ENCODE measurements around the gene CFAP141. TPM values are rescaled to one million over a fixed set of nuclear protein-coding genes. Genes with fewer than 3 reads are reported as not detected.

Gene CFAP141
- total RNA-seq, 4 donors from 2014 or later = not detected

DNA sequence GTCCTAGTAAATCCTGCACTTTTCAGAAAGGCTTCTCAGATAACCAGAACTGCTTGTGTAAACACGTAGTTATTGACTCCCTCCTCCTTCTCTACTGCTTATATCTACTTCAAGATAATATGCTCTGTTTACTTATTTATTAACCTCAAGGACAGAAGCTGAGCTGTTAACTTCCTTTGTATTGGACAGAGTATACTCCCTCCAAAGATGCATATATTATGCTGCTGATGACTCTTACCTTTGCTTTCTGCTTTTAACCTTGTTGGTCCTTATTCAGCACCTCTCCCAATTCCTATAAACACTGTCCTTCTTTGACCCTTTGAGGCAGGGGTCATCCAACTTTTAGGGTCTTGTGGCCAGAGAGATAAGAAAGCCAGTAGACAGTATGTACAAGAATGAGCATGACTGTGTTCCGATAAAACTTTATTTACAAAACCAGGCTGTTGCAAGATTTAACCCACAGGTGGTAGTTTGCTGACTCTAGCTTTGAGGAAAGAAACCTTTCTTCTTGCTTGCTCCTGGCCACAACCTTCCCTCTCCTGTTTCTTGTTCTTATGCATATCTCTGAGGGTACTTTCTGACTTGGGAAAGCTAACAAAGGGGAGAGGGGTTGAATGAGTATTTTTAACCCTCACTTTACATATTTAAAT, 19.2 kb downstream of the CFAP141 start:
- Histone ChIP-seq H3K36me3 (no peaks in the 10 kb centered on the region), H3K27me3 (peaks cover 5% of the 10 kb centered on the region), H3K4me1 (peaks cover 1 to 9% (median 4%) of the 10 kb centered on the region in 4 donors), H3K9me3 (no peaks in the 10 kb centered on the region), H3K27ac (no peak overlapping the region), H3K4me3 (no peak overlapping the region)
- intact Hi-C loops (cut with DNase I; ENCODE audit: low total_unique reads) (no loop called here), in situ Hi-C loops (cut with MboI; ENCODE audit: low pct_ligation_motif_present in 1 of 4, low pct_unique_long_range_greater_than_20kb in 1 of 4, low sequenced_read_pairs in 3 of 4) (no loop called here)
- WGBS, 2 donors (ENCODE audit: low coverage in 1 of 2) = 35 to 36% methylated on average over 2 of the region's 2 CpGs
- DNase-seq = no peak
- no peak for TF ChIP-seq POLR2AphosphoS5 (IDR thresholded peaks at IDR 0.05)
- no peak for TF ChIP-seq EP300 (IDR thresholded peaks at IDR 0.05; ENCODE audit: low read depth)
- no peak for TF ChIP-seq POLR2A (IDR thresholded peaks at IDR 0.05)
- TF ChIP-seq, protein P1, sequence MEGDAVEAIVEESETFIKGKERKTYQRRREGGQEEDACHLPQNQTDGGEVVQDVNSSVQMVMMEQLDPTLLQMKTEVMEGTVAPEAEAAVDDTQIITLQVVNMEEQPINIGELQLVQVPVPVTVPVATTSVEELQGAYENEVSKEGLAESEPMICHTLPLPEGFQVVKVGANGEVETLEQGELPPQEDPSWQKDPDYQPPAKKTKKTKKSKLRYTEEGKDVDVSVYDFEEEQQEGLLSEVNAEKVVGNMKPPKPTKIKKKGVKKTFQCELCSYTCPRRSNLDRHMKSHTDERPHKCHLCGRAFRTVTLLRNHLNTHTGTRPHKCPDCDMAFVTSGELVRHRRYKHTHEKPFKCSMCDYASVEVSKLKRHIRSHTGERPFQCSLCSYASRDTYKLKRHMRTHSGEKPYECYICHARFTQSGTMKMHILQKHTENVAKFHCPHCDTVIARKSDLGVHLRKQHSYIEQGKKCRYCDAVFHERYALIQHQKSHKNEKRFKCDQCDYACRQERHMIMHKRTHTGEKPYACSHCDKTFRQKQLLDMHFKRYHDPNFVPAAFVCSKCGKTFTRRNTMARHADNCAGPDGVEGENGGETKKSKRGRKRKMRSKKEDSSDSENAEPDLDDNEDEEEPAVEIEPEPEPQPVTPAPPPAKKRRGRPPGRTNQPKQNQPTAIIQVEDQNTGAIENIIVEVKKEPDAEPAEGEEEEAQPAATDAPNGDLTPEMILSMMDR (IDR thresholded peaks at IDR 0.05) = no peak

DNA sequence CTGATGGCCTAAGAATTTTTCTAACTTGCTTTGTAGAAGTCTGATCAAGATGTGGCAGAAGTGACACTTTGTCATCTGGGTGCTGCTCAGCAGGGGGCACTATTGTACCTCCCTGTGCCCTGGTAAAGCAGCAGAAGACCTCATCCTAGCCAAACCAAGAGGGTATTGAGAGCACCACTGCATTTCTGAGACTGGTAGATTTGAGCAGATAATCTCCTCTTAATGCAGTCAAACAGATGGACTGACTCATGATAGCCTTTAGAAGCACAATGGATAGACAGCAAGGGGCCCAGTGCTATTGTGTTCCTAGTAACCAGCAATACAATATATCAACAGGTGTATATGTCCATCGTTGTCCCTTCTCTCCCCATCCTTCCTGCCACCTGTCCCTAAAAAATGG, 20.0 kb downstream of the CFAP141 start:
- Histone ChIP-seq H3K4me1 (peaks cover 9 to 17% (median 11%) of the 10 kb centered on the region in 4 donors), H3K27ac (no peak overlapping the region), H3K4me3 (no peak overlapping the region), H3K36me3 (no peaks in the 10 kb centered on the region), H3K9me3 (no peaks in the 10 kb centered on the region), H3K27me3 (no peaks in the 10 kb centered on the region)
- intact Hi-C loops (cut with DNase I; ENCODE audit: low total_unique reads) = no loop called here
- peak; percentile 68 for DNase-seq
- WGBS, 2 donors (ENCODE audit: low coverage in 1 of 2) = 38 to 71% methylated on average over 1 of the region's 1 CpG
- no peak for TF ChIP-seq POLR2AphosphoS5 (IDR thresholded peaks at IDR 0.05)
- TF ChIP-seq, protein P1 (IDR thresholded peaks at IDR 0.05) = peak; percentile 34 to 39 (median 38)
- in situ Hi-C loops (cut with MboI; ENCODE audit: low pct_ligation_motif_present in 1 of 4, low pct_unique_long_range_greater_than_20kb in 1 of 4, low sequenced_read_pairs in 3 of 4) = no loop called here

DNA sequence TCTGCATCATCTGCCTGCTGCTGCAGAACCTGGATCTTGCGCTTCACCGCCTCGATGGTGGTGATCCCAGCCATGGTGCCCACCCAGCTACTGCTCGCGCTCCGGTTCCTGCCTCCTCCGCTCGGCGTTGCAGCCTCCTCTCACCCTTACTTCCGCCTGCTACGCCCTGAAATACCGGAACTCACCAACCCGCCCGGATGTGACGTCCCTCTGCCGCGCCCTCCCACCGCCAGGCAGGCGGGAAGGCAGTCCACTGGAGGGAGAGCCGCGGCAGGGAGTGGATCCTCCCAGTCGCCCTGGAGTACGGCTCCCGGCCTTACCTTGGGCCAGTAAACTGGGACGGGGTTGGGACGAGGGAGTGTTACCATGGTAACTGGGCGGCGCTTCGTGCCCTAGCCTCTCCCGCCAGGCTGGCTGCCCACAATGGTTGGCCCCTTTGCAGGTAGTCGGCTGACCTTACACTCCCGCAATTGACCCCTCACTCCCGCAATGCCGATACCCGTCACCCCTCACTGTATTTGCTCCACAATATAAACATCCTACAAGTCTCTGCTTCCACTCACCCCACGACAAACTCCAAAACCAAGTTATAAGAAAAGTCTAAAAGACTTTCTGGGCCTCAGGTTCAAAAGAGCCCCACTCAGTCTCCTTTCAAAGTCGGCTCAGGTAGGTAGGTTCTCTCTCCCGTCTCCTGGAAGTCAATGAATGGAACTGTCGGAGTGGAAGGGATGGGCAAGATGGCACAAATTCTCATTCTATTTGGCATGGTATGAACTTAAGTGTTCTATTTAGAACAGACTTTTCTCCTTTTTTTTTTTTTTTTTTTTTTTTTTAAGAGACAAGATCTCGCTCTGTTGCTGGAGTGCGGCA, 22.9 kb downstream of the CFAP141 start:
- no peaks in the 10 kb centered on the region for H3K9me3 ChIP-seq
- intact Hi-C loops (cut with DNase I; ENCODE audit: low total_unique reads) = no loop called here
- H3K27me3 ChIP-seq = no peaks in the 10 kb centered on the region
- WGBS, 2 donors (ENCODE audit: low coverage in 1 of 2) = 6 to 42% methylated on average over 5 to 41 of the region's 41 CpGs
- H3K36me3 ChIP-seq = peaks cover 0 to 7% (median 0%) of the 10 kb centered on the region in 4 donors
- peak; percentile 99 for DNase-seq
- TF ChIP-seq POLR2A (IDR thresholded peaks at IDR 0.05) (peak; percentile 100), EP300 (IDR thresholded peaks at IDR 0.05; ENCODE audit: low read depth) (peak; percentile 58), POLR2AphosphoS5 (IDR thresholded peaks at IDR 0.05) (peak; percentile 100)
- TF ChIP-seq, protein P1 (IDR thresholded peaks at IDR 0.05) = peak in 2 of 5 experiments; percentile 8 to 54
- in situ Hi-C loops (cut with MboI; ENCODE audit: low pct_ligation_motif_present in 1 of 4, low pct_unique_long_range_greater_than_20kb in 1 of 4, low sequenced_read_pairs in 3 of 4) = no loop called here
- H3K27ac ChIP-seq = peak overlapping the region; percentile 95 to 97 (median 96)
- peaks cover 35 to 46% (median 40%) of the 10 kb centered on the region in 4 donors for H3K4me1 ChIP-seq
- peak overlapping the region; percentile 69 to 82 (median 74) for H3K4me3 ChIP-seq

DNA sequence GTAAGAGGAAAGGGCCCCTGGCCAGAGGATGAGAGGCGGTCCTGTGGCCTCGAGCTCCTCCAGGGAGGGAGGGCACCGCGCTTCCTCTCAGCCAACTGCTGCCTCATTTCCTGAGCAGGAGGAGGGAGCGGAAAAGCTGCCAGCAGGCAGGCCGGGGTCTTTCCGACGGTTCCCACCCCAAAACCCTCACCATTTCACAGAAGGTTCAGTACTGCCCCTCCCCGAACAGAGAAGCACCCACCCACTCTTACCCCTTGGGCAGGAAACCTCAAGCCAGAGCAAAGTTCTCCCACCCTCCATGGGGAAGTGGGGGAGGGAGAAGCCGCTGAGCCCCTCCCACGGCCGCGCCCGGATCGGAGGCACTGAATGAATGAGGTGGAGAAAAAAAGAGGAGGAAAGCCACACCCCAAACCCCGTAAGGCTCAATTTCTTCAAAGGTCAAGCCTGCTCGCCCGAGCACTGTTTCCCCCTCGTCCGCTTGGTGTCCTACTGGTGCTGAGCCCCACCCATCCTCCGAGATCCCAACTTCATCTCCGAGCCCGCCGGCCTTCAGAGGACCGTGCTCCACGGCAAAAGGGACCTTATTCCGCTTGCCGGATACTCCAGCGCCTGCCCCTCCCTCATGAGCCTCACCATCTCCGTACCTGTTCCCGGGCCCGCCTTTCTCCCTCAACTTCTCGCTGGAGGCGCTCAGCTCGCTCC, 23.6 kb downstream of the CFAP141 start:
- Histone ChIP-seq H3K4me1 (peaks cover 36 to 54% (median 48%) of the 10 kb centered on the region in 4 donors), H3K9me3 (no peaks in the 10 kb centered on the region), H3K27ac (peak overlapping the region; percentile 95 to 97 (median 96)), H3K36me3 (peaks cover 0 to 7% (median 0%) of the 10 kb centered on the region in 4 donors), H3K4me3 (peak overlapping the region; percentile 69 to 82 (median 74)), H3K27me3 (no peaks in the 10 kb centered on the region)
- intact Hi-C loops (cut with DNase I; ENCODE audit: low total_unique reads) (no loop called here), in situ Hi-C loops (cut with MboI; ENCODE audit: low pct_ligation_motif_present in 1 of 4, low pct_unique_long_range_greater_than_20kb in 1 of 4, low sequenced_read_pairs in 3 of 4) (no loop called here)
- peak; percentile 86 for DNase-seq
- 1% methylated on average over 35 of the region's 35 CpGs; no CpG with 5 or more reads in 1 of the 2 donors for WGBS, 2 donors (ENCODE audit: low coverage in 1 of 2)
- TF ChIP-seq POLR2AphosphoS5 (IDR thresholded peaks at IDR 0.05) (peak; percentile 5 to 40 (median 25)), POLR2A (IDR thresholded peaks at IDR 0.05) (no peak)
